Fibroblast of mammary gland (primary cell): ENCODE data around the gene GBP7.
A peak's percentile ranks its signal among the peaks of the same experiment; 100 is the strongest.

ENCODE experiments used
- DNase-seq: peaks from one replicate; pipeline ENCODE4 v3.0.0-alpha.2; 2010; ENCODE audit warnings: low read depth
- H3K4me3 ChIP-seq: 2 replicates; pipeline ENCODE4 v1.5.1; 2011; ENCODE audit warnings: low read depth, mild to moderate bottlenecking, low read length, moderate library complexity; ENCODE audit not compliant: control insufficient read depth
- CTCF ChIP-seq: conservative IDR thresholded peaks from 2 replicates; pipeline ENCODE4 v1.5.1; 2011; ENCODE audit warnings: low read depth, low read length, inconsistent platforms; ENCODE audit not compliant: control insufficient read depth, insufficient read depth

Gene GBP7

GRCh38 chr1:89203166-89203565 is 27.4 kb upstream of the GBP7 start:
- no peak for TF ChIP-seq CTCF
- no peak overlapping the region for H3K4me3 ChIP-seq
- DNase-seq, result no peak

- DNase-seq, result no peak
- no peak overlapping the region for H3K4me3 ChIP-seq
- TF ChIP-seq CTCF, result no peak
These were observed 25.4 kb upstream of the GBP7 start for GRCh38 chr1:89201106-89201794.

GRCh38 chr1:89200663-89201062 is 24.9 kb upstream of the GBP7 start:
- peak; percentile 4 for DNase-seq
- TF ChIP-seq CTCF, result no peak
- no peak overlapping the region for H3K4me3 ChIP-seq

GRCh38 chr1:89199525-89200031 is 23.8 kb upstream of the GBP7 start:
- no peak for TF ChIP-seq CTCF
- no peak for DNase-seq
- no peak overlapping the region for H3K4me3 ChIP-seq

GRCh38 chr1:89198491-89199072 is 22.8 kb upstream of the GBP7 start, which contains the start of gene GBP4:
TSS of gene GBP4 (minus strand) at chr1:89198942. CDS start at chr1:89198834, 108 bp downstream.
- DNase-seq, result peak; percentile 11
- H3K4me3 ChIP-seq, result peak within 1 kb of the TSS; percentile 11
- no peak for TF ChIP-seq CTCF

- TF ChIP-seq CTCF, result no peak
- no peak overlapping the region for H3K4me3 ChIP-seq
- no peak for DNase-seq
These were observed 22.3 kb upstream of the GBP7 start for GRCh38 chr1:89198081-89198480.
